HTERT RPE-1 (cell line): ENCODE results near the gene SKP1.
"Not testable (repeated sequence)": the region's sequence is repeated elsewhere in the genome, so short reads cannot be mapped to it uniquely, and the experiment has no call there.

Source experiments
- in situ Hi-C: fragments of 300-500 bp; cut with MboI; formaldehyde crosslinking; loops from 4 replicates; pipeline ENCODE4 v1.14.3; 2020; ENCODE audit warnings: low sequenced_read_pairs

Gene SKP1

DNA sequence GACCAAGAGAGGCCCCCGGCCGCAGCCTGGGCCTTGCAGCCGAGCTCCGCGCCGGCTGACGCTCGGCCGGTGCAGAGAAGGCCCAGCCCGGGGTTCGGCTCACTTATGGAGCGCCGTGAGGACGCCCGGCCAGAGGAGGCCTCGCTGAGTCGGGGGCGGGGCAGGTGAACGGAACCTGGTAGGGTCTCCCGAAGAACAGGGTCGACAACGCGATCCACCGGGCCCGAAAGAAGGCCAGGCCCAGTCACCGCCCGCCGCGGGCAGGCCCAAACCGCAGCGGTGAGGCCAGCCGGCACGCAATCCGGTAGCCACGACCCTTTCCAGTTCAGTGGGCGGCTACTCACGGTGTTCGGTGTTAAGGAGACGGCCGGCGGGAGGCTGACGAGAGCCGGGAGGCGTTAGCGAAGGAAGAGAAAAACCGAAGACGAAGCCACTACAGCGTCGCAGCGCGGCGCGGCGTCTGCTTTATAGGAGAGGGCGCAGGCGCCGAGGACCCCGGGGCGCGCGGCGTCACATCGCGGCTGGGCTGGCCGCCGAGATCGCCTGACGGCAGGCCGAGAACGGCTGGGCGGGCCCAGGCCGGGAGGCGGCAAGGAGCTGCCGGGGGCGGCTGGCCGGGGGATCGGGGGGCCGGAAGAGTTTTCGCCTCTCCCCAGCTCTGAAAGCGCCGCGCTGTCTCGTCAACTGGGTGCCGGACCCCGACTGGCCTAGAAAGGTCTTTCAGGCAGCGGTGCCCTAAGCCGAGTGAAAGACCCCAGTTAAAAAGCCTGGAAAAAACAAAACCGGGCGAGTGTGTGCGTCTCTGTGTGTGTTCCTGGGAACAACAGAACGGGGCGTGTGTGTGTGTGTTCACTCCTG is at the start of gene SKP1:
SKP1 (minus strand) TSS at position 440 of the 858 bp plus-strand sequence. CDS start 2,928 bp downstream, outside the sequence.
- in situ Hi-C loops: no loop called here

DNA sequence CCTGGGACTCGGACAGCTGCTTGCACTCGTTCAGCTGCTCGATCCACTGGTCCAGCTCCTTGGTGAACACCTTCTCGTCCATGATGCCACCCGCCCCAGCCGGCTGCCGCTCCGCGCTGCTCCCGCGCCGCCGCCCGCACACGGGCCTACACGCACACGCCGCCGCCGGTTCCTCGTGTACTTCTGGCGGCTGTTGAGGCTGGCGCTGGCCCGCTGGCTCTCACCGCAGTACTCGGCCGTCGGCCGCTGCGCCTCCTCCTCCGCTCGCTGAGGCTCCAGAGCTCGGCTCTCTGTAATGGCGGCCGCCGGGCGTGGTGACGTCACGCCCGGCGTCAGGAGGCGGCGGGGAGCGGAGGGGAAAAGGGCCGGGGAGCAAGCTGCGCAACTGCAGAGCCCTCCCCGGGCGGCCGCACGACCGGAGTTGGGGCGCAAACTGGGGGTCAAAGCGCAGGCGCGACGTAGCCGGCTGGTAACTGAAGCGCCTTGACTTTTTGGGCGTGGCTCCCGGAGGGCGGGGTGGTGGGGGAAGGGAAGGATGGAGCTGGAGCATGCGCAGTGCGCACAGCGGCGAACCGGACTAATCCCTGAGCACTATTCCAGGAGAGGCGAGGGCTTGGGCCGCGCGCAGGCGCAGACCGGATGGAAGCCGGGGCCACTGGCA is 49.2 kb upstream of the SKP1 start, which contains the start of gene PPP2CA:
PPP2CA (minus strand) TSS at position 294 of the 661 bp plus-strand sequence; CDS start at position 82, 212 bp downstream.
- in situ Hi-C loops: no loop called here

DNA sequence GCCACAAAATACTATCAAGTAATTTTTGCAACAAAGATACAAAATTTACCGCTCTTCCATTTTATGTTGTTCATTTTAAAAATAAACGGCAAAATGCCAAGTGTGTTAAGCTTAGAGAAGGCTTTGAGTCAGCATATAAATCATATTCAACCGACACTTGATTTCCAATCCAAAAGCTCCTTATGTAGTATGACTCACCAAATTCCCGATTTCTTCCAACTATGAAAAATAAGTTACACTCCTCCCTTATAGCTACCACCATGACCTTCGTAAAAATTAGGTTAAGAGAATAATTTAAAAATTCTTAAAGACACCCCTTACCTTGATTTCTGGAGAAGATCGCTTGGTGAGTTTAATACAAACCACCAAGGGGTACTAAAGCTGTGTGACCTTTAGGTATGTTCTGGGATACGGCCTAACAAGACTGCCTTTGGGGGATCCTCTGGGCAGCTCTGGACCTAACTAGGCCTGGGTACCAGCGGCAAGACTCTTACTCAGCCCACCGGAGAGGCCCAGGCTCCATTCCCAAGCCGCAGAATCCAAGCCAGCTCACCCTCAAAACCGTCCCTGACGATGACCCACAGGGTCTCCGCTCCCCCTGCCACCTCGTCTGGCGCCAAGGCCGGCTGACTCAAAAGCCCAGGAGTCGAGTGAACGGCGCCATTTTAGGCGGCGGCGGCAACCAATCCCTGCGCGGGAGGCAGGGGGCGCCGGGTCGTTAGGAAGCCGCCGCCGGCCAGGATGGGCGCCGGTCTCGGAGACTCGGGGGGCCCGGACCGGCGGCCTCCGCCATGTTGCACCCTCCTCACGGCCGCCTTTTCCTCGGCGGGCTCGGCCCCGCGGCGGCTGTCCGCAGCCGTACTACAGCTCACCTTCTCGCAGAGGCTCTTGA is 48.4 kb upstream of the SKP1 start:
- in situ Hi-C loops: no loop called here

DNA sequence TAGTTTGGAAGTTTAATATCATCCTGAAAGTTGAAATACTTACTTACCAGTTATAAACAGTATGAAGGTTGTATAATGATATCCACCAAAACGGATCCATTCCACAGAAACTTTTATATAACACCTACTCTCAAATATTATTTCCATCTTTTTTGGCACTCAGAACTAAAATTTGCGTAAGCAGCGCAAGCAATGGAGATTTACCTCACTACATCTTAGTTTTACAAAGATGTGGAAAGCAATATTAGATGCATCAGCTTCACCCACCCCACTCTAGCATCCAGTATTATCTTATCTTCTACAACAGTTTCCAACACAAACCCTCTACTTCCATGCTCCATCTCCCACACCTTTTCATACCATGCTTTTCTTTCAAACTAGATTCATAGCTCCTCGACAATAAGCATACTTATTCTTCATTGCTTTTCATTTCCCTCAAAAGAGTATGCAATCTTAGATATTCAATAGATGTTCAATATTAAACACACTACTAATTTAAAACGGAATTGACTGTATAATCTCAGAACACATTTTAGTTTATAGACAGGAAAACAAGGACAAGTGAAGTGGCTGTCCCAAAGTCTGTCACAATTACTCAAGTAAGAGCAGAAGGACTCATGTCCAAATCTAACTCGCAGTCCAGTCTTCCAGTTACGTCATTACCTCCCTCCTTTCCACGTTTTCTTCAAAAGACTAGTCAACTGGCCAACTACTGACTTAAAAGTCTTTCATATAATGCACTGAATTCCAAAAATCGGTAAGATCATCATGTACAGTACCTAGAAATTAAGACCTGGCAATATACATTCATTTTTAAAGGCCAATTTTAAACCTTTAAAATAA is 46.9 kb upstream of the SKP1 start:
- in situ Hi-C loops: no loop called here

DNA sequence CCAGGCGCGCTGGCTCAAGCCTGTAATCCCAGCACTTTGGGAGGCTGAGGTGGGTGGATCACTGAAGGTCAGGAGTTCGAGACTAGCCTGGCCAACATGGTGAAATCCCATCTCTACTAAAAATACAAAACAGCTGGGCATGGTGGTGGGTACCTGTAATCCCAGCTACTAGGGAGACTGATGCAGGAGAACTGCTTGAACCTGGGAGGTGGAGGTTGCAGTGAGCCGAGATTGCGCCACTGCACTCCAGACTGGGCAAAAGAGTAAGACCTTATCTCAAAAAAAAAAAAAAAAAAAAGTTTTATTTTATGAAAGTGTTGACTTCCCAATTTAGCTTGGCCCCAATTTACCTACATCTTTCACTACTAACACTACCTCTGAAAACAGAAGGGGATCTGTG is 44.9 kb upstream of the SKP1 start:
- in situ Hi-C loops: not testable (repeated sequence)

DNA sequence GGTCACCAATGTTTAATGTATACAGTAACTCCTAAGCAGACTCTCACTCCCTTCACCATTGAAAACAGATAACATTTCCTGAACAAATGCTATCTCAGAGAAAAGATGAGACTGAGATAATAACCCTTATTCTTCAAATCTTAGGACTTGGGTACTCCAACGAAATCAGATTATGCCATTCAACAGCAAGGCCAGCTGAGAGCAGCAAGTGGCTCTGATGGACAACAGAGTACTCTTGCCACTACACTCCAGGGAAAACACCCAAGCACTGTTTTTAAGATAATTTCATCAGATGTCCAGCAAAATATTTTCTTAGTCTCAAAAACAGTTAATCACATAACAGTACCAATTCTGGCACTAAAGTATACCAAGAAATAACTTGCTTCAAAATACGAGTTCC is 39.0 kb upstream of the SKP1 start:
- in situ Hi-C loops: no loop called here

DNA sequence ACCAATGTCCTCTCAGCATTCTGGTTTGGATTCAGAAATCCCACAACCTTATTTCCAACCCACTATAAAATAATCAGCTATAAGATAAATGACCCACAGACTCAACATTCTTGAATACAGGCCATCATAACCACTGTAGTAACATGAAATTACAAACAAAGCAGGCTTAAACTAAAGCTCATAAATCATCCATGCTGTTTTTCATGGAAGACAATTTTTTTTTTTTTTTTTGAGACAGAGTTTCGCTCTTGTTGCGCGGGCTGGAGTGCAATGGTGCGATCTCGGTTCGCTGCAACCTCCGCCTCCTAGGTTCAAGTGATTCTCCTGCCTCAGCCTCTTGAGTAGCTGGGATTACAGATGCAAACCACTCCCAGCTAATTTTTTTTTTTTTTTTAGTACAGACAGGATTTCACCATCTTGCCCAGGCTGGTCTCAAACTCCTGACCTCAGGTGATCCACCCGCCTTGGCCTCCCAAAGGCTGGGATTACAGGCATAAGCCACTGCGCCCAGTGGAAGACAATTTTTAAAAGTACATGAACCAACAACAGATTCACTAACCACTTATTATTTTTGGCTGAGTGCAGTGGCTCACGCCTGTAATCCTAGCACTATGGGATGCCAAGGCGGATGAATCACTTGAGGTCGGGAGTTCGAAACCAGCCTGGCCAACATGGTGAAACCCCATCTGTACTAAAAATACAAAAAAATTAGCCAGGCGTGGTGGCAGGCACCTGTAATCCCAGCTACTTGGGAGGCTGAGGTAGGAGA is 34.7 kb upstream of the SKP1 start:
- in situ Hi-C loops: not testable (repeated sequence)

DNA sequence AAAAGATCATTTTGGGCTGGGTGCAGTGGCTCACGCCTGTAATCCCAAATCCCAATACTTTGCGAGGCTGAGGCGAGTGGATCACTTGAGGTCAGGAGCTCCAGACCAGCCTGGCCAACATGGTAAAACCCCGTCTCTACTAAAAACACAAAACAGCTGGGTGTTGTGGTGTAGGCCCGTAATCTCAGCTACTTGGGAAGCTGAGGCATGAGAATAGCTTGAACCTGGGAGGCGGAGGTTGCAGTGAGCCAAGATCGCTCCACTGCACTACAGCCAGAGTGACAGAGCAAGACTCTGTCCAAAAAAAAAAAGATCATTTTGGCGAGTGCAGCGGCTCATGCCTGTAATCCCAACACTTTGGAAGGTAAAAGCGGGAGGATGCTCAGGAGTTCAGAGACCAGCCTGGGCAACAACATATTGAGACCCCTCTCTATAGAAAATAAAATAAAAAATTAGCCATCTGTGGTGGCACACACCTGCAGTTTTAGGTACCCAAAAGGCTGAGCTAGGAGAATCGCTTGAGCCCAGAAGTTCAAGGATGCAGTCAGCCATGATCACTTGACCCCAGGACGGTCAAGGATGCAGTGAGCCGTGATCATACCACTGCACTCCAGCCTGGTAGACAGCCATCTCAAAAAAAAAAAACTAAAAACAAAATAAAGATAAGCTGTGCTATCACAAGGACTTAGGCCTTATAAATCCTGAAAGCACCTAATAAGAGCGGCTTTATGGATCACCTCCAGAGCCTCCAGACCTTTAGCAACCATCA is 32.9 kb upstream of the SKP1 start:
- in situ Hi-C loops: no loop called here

DNA sequence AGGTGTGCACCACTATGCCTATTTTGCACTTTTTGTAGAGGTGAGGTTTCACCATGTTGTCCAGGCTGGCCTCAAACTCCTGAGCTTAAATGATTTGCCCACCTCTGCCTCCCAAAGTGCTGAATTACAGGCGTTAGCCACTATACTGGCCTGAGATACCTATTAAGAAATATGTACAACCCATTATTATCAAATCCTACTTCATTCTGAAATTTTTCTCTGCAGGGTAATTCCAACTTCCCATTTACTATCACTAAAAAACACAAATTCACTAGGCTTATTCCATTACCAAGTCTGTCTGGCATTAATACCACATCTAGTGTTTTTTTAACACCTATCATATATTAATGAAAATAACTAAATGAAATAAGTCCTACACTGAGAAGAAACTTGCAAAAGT is 30.9 kb upstream of the SKP1 start:
- in situ Hi-C loops: no loop called here

DNA sequence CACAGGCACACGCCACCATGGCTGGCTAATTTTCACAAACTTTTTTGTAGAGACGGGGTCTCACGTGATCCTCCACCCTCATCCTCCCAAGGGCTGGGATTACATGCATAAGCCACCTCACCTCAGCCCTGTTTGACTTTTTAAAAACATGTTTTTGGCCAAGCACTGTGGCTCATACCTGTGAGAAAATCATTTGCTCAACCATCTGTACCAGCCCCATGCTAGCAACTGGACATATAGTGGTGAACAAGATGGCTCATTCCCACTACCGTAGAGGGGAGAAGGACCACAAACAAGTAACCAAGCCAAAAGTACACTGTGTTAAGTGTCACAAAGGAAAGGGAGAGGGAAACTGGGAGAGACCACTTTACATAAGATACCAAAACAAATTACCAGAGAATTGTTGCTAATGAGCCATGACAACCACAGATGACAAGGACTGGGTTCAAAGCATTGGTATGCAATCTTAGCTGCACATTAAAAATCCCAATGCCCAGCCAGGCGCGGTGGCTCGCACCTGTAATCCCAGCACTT is 29.9 kb upstream of the SKP1 start:
- in situ Hi-C loops: no loop called here

DNA sequence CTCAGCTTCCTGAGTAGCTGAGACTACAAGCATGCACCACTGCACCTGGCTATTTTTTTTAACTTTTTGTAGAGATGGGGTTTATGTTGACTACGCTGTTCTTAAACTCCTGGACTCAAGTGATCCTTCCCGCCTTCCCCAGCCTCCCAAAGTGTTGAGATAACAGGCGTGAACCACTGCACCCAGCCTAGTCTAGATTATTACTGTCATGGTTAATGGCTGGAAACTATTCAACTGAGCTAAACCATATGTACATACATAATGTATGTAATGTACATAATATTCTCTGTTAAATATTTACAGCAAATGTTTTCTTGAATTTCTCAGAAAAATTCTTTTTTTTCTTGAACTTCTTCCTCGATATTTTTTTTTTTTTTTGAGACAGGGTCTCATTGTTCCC is 27.8 kb upstream of the SKP1 start:
- in situ Hi-C loops: no loop called here

DNA sequence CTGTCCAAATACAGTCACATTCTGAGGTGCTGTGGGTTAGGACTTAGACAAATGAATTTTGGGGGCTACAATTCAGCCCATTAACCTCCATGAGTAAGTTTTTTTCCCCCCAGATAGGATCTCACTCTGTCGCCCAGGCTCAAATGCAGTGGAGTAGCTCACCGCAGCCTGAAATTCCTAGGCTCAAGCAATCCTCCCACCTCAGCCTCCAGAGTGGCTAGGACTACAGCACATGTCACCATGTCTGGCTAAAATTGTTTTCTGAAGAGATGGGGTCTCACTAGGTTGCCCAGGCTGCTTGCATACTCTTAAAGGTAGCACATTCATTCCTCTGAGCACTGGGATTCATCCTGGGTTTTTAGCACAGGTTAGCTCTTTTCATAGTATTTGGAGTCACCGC is 26.9 kb upstream of the SKP1 start:
- in situ Hi-C loops: no loop called here

DNA sequence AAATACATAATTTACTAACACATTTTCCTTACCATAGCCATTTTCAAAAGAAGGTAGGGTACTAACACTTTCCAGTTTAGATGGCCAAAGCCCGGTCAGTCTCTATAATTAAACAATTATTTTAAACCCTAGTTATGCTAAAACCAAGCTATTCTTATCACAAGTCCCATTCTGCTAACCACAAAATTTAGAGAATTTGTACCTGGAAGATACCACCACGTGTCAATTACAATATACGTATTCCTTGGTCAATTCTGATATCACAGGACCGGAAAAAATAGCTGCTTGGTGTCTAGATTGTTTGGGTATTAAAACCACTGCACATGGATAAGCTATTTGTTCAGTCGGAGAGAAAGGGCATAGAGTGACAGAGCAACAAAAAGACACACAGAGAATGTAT is 18.9 kb upstream of the SKP1 start:
- in situ Hi-C loops: no loop called here

DNA sequence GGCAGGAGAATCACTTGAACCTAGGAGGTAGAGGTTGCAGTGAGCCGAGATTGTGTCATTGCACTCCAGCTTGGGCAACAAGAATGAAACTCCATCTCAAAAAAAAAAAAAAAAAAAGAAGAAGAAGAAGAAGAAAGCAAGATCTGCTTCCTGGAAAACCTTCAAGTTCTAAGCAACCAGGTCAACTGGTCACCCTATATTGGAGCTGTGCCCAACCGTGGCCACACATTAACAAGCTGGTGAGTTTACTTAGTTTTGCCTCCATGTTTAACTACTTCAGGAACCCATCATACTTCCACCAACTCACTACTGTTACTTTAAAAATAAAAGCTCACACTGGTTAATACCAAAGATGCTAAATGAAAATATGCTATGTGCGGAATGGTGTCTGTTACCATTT is 12.3 kb upstream of the SKP1 start:
- in situ Hi-C loops: no loop called here

DNA sequence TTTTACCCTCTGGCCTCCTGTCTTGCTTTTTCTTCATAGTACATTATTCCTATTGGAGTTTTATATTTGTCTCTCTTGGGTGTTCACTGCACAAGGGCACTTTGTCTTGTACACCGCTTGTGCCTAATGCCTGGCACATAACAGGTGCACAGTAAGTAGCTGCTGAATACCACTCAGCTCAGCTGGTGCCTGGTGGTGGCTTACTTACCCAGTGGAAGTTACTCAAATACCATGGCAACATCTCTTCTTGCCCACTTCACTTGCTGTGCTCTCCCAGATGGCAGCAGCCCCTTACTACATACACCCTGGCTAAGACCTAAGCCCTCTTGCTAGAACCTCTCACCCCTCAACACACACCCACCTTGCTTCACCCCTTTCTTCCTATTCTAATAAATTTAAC is 11.3 kb upstream of the SKP1 start:
- in situ Hi-C loops: no loop called here

DNA sequence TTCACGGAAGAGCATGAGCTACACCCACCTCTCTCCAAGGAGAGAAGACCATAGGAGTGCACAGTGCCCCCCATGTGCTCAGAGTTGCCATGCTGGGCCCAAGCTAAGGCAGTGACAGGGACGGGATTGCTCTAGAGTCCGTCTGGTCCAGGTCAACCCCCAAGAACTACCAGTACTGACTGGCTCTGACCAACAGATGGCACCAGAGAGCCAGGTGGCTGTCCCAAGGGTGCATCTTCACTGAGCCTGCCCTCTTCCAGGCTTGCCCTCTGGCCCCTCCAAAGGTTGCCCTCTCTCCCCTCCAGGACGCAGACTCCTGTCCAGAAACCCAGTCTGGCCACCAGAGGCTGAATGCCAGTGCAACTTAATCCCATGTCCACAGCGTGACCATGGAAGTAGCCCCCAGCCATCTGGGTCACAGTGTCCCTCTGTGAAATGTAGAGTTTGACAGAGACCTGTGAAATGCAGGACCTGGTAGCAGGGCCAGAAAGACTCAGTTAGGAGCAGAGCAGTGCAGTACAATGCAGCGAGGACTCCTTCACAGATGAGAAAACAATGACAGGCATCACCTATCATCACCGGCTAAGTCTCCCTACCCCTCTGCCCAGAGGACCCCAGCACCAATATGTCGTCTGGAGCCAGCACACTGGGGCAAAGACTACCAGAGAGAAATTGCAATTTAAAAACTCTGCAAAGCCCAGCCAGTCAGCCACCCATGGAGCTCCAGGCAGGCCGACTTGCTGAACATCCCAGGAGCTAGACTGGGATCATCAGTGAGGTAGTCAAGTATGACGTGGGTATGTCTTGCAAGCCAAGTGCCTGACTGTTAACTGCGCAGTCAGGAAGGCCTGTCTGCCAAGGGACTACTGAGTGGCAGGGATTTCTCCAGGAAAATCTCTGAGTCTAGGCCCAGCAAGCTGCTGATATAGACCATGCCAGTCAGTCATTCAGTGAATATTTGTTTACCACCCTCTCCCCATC is 7.7 kb upstream of the SKP1 start:
- in situ Hi-C loops: no loop called here

DNA sequence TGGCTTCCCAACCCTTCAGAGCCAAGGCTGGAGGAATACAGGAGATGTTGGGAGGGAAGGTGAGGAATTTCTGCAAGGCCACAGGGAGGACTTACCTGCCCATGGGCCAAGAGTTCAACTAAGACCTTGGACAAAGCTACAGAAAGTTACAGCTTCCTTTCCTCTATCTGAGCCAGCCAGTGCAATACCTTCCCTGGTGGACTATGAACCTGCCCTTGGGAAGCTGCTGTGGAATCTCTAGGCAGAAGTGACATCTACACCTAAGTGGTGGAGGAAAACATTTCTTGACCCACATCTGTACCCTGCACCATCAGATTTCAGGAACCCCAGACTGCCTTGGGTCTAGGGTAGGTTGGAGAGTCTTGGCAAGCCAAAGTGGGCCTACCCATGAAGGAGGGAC is 6.7 kb upstream of the SKP1 start:
- in situ Hi-C loops: no loop called here

DNA sequence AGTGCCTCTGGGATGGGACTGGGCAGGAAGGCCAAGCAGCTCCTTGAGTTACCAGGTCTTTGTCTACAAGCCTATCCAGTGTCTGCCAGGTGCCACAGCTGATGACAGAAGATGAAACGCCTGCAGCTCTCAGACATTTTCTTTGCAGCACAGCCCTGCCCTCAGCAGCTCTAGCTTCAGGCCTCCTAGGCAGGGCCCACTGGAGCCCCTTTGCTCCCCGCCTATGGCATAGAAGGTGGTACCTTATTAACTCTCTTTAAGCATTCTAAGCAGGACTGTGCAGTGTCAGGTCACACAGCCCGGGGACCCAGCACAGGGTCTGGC is 1.3 kb upstream of the SKP1 start:
- in situ Hi-C loops: no loop called here
